T-helper 1 cell treated with Interleukin-12 subunit alpha and Interleukin-12 subunit beta and Interleukin-4 antibody, amounts not matched to agents 30 μg/mL and 1 μg/mL, for 36 hours (primary cell): ENCODE results near the gene HBD.

Experiments
- H3K27ac Mint-ChIP-seq: one replicate; pipeline ENCODE4 v1.8.0; 2021; ENCODE audit warnings: mild to moderate bottlenecking, mixed read lengths
- H3K27me3 Mint-ChIP-seq: one replicate; pipeline ENCODE4 v1.8.0; 2021; ENCODE audit warnings: low read depth, mixed read lengths
- H3K36me3 Mint-ChIP-seq: one replicate; pipeline ENCODE4 v1.8.0; 2021; ENCODE audit warnings: low read depth, mixed read lengths
- H3K4me1 Mint-ChIP-seq: one replicate; pipeline ENCODE4 v1.8.0; 2021; ENCODE audit warnings: low read depth, mixed read lengths
- H3K4me3 Mint-ChIP-seq: one replicate; pipeline ENCODE4 v1.8.0; 2021; ENCODE audit warnings: mild to moderate bottlenecking, moderate library complexity, mixed read lengths
- H3K9me3 Mint-ChIP-seq: one replicate; pipeline ENCODE4 v1.8.0; 2021; ENCODE audit warnings: mixed read lengths

HBD gene

GRCh38 chr11:5234381-5234834, at the start of gene HBD:
Gene HBD (minus strand): TSS chr11:5234483. CDS start chr11:5234433, 50 bp downstream.
- peaks cover 5% of the 10 kb centered on the region for H3K4me1 Mint-ChIP-seq
- peaks cover 4% of the 10 kb centered on the region for H3K27me3 Mint-ChIP-seq
- H3K36me3 Mint-ChIP-seq: no peaks in the 10 kb centered on the region
- no peaks in the 10 kb centered on the region for H3K9me3 Mint-ChIP-seq
- no peak within 1 kb of the TSS for H3K27ac Mint-ChIP-seq
- H3K4me3 Mint-ChIP-seq: no peak within 1 kb of the TSS

GRCh38 chr11:5283882-5284281, 49.6 kb upstream of the HBD start:
- H3K4me1 Mint-ChIP-seq: peaks cover 4% of the 10 kb centered on the region
- no peaks in the 10 kb centered on the region for H3K9me3 Mint-ChIP-seq
- H3K27me3 Mint-ChIP-seq: no peaks in the 10 kb centered on the region
- H3K36me3 Mint-ChIP-seq: no peaks in the 10 kb centered on the region
- H3K27ac Mint-ChIP-seq: no peak overlapping the region
- H3K4me3 Mint-ChIP-seq: no peak overlapping the region

- H3K36me3 Mint-ChIP-seq: no peaks in the 10 kb centered on the region
- no peak overlapping the region for H3K27ac Mint-ChIP-seq
- no peaks in the 10 kb centered on the region for H3K9me3 Mint-ChIP-seq
- H3K27me3 Mint-ChIP-seq: no peaks in the 10 kb centered on the region
- peaks cover 4% of the 10 kb centered on the region for H3K4me1 Mint-ChIP-seq
- H3K4me3 Mint-ChIP-seq: no peak overlapping the region
Observed at GRCh38 chr11:5283086-5283485, 48.8 kb upstream of the HBD start.

GRCh38 chr11:5282628-5283027, 48.3 kb upstream of the HBD start:
- Mint-ChIP-seq H3K4me3 (no peak overlapping the region), H3K36me3 (no peaks in the 10 kb centered on the region), H3K4me1 (peaks cover 4% of the 10 kb centered on the region), H3K9me3 (no peaks in the 10 kb centered on the region), H3K27me3 (no peaks in the 10 kb centered on the region), H3K27ac (no peak overlapping the region)

- no peaks in the 10 kb centered on the region for H3K27me3 Mint-ChIP-seq
- no peaks in the 10 kb centered on the region for H3K9me3 Mint-ChIP-seq
- H3K27ac Mint-ChIP-seq: no peak overlapping the region
- peaks cover 4% of the 10 kb centered on the region for H3K4me1 Mint-ChIP-seq
- no peaks in the 10 kb centered on the region for H3K36me3 Mint-ChIP-seq
- no peak overlapping the region for H3K4me3 Mint-ChIP-seq
Observed at GRCh38 chr11:5281596-5281995, 47.3 kb upstream of the HBD start.

- Mint-ChIP-seq H3K4me3 (no peak overlapping the region), H3K4me1 (peaks cover 4% of the 10 kb centered on the region), H3K9me3 (no peaks in the 10 kb centered on the region), H3K36me3 (no peaks in the 10 kb centered on the region), H3K27ac (peak overlapping the region; percentile 63), H3K27me3 (no peaks in the 10 kb centered on the region)
Observed at GRCh38 chr11:5280582-5281102, 46.4 kb upstream of the HBD start.

- Mint-ChIP-seq H3K27me3 (no peaks in the 10 kb centered on the region), H3K9me3 (no peaks in the 10 kb centered on the region), H3K4me1 (peaks cover 4% of the 10 kb centered on the region), H3K27ac (no peak overlapping the region), H3K4me3 (no peak overlapping the region), H3K36me3 (no peaks in the 10 kb centered on the region)
Observed at GRCh38 chr11:5279471-5280090, 45.3 kb upstream of the HBD start.

- no peaks in the 10 kb centered on the region for H3K9me3 Mint-ChIP-seq
- peaks cover 4% of the 10 kb centered on the region for H3K4me1 Mint-ChIP-seq
- no peaks in the 10 kb centered on the region for H3K36me3 Mint-ChIP-seq
- no peak overlapping the region for H3K27ac Mint-ChIP-seq
- H3K4me3 Mint-ChIP-seq: no peak overlapping the region
- H3K27me3 Mint-ChIP-seq: no peaks in the 10 kb centered on the region
Observed at GRCh38 chr11:5277807-5278382, 43.6 kb upstream of the HBD start.

- Mint-ChIP-seq H3K4me1 (peaks cover 4% of the 10 kb centered on the region), H3K36me3 (no peaks in the 10 kb centered on the region), H3K27me3 (no peaks in the 10 kb centered on the region), H3K4me3 (no peak overlapping the region), H3K27ac (no peak overlapping the region), H3K9me3 (no peaks in the 10 kb centered on the region)
Observed at GRCh38 chr11:5276697-5277096, 42.4 kb upstream of the HBD start.

GRCh38 chr11:5275369-5276110, 41.3 kb upstream of the HBD start:
- H3K4me3 Mint-ChIP-seq: no peak overlapping the region
- no peak overlapping the region for H3K27ac Mint-ChIP-seq
- H3K4me1 Mint-ChIP-seq: peaks cover 1% of the 10 kb centered on the region
- H3K27me3 Mint-ChIP-seq: no peaks in the 10 kb centered on the region
- H3K36me3 Mint-ChIP-seq: no peaks in the 10 kb centered on the region
- H3K9me3 Mint-ChIP-seq: no peaks in the 10 kb centered on the region

- Mint-ChIP-seq H3K36me3 (no peaks in the 10 kb centered on the region), H3K27me3 (no peaks in the 10 kb centered on the region), H3K4me3 (no peak overlapping the region), H3K9me3 (no peaks in the 10 kb centered on the region), H3K27ac (no peak overlapping the region), H3K4me1 (no peaks in the 10 kb centered on the region)
Observed at GRCh38 chr11:5274395-5274794, 40.1 kb upstream of the HBD start.

- H3K4me1 Mint-ChIP-seq: no peaks in the 10 kb centered on the region
Observed at GRCh38 chr11:5272395-5273017, 38.2 kb upstream of the HBD start.

GRCh38 chr11:5269715-5270147, 35.4 kb upstream of the HBD start, which contains the start of gene HBE1:
Gene HBE1 (minus strand): TSS chr11:5269945. CDS start chr11:5269890, 55 bp downstream.
- Mint-ChIP-seq H3K4me3 (no peak within 1 kb of the TSS), H3K27ac (no peak within 1 kb of the TSS), H3K9me3 (no peaks in the 10 kb centered on the region), H3K27me3 (no peaks in the 10 kb centered on the region), H3K4me1 (no peaks in the 10 kb centered on the region), H3K36me3 (no peaks in the 10 kb centered on the region)

More at GRCh38 chr11:5272395-5273017, 38.2 kb upstream of the HBD start:
- no peak overlapping the region for H3K4me3 Mint-ChIP-seq
- no peaks in the 10 kb centered on the region for H3K9me3 Mint-ChIP-seq
- no peak overlapping the region for H3K27ac Mint-ChIP-seq
- H3K36me3 Mint-ChIP-seq: no peaks in the 10 kb centered on the region
- no peaks in the 10 kb centered on the region for H3K27me3 Mint-ChIP-seq

GRCh38 chr11:5267033-5267563, 32.8 kb upstream of the HBD start:
- no peaks in the 10 kb centered on the region for H3K36me3 Mint-ChIP-seq
- peaks cover 3% of the 10 kb centered on the region for H3K27me3 Mint-ChIP-seq
- no peak overlapping the region for H3K27ac Mint-ChIP-seq

More at GRCh38 chr11:5267033-5267563, 32.8 kb upstream of the HBD start:
- Mint-ChIP-seq H3K4me3 (no peak overlapping the region), H3K9me3 (no peaks in the 10 kb centered on the region), H3K4me1 (no peaks in the 10 kb centered on the region)
